A549 (cell line): ENCODE measurements around the gene PLK5.

Source experiments
- EP300 ChIP-seq, 2 experiments: fragments of >200 bp; sonication (Bioruptor Twin); formaldehyde crosslinking; IDR thresholded peaks; 2 replicates in 1 of 2; 3 replicates in 1 of 2; pipeline ENCODE4 v1.6.1; 2016 to 2017
- JUN ChIP-seq, 2 experiments: fragments of >200 bp; sonication (Bioruptor Twin); formaldehyde crosslinking; IDR thresholded peaks; 2 replicates in 1 of 2; 3 replicates in 1 of 2; pipeline ENCODE4 v1.6.1; 2016 to 2017
- ZNF302 ChIP-seq: fragments of 250-450 bp; sonication (Bioruptor Pico); IDR thresholded peaks from 2 replicates; pipeline ENCODE4 v1.9.0; 2021; ENCODE audit warnings: inconsistent platforms, mild to moderate bottlenecking, moderate library complexity

DNA sequence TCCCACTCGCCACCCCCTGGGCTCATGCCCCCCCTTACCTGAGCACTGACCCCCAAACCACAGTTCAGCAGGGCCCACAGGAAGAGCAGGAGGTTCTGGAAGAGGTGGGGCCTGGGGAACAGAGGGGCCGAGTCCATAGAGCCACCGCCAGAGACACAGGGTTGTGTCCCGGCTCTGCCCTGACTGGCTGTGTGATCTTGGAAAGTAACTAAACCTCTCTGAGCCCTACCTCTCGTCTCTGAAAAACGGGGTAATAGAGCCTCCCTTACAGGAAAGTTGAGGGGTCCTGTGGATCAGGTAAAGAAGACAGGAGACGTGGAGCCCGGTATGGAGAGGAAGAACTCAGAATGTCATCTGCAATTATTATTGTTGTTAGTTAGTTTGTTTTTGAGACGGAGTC, 13.1 kb upstream of the PLK5 start:
- no peak for TF ChIP-seq JUN (IDR thresholded peaks at IDR 0.05)
- no peak for TF ChIP-seq EP300 (IDR thresholded peaks at IDR 0.05)
- TF ChIP-seq ZNF302 (CRISPR knock-in tag) = no peak
